Measurements from ENCODE around the gene AMBRA1.

DNA sequence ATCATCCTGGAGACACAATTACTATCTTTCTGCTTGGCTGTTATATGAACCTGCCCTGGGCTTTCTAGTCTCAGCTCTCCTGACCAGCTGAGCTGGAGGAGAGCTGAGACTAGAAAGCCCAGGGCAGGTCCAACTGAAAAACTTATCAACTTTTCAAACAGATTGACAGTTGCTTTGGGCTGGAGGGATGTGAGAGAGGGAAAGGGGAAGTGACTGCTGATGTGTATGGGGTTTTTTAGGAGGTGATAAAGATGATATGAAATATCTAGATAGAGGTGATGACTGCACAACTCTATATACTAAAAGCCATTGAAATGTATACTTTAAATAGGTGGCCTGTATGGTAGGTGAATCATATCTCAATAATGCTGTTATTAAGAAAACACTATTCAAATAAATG is 142.1 kb downstream of the AMBRA1 start:
- no peak for TF ChIP-seq POLR2A (IDR thresholded peaks at IDR 0.05)
- TF ChIP-seq, protein P1, sequence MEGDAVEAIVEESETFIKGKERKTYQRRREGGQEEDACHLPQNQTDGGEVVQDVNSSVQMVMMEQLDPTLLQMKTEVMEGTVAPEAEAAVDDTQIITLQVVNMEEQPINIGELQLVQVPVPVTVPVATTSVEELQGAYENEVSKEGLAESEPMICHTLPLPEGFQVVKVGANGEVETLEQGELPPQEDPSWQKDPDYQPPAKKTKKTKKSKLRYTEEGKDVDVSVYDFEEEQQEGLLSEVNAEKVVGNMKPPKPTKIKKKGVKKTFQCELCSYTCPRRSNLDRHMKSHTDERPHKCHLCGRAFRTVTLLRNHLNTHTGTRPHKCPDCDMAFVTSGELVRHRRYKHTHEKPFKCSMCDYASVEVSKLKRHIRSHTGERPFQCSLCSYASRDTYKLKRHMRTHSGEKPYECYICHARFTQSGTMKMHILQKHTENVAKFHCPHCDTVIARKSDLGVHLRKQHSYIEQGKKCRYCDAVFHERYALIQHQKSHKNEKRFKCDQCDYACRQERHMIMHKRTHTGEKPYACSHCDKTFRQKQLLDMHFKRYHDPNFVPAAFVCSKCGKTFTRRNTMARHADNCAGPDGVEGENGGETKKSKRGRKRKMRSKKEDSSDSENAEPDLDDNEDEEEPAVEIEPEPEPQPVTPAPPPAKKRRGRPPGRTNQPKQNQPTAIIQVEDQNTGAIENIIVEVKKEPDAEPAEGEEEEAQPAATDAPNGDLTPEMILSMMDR (IDR thresholded peaks at IDR 0.05) = no peak
